SK-N-SH treated with all-trans-retinoic acid at 6 μM for 48 hours (cell line): Measurements from ENCODE around the gene LRIG2.

ENCODE experiments used
- BACH2 ChIP-seq: fragments of 250-450 bp; sonication (Bioruptor Pico); IDR thresholded peaks from 2 replicates; pipeline ENCODE4 v1.9.0; 2021; ENCODE audit warnings: mild to moderate bottlenecking, borderline replicate concordance
- ISL1 ChIP-seq: fragments of 250-450 bp; sonication (Bioruptor Pico); IDR thresholded peaks from 2 replicates; pipeline ENCODE4 v2.1.2; 2022; ENCODE audit warnings: mild to moderate bottlenecking, moderate library complexity
- TCF4 ChIP-seq: fragments of 250-450 bp; sonication (Bioruptor Pico); IDR thresholded peaks from 2 replicates; pipeline ENCODE4 v1.8.0; 2021; ENCODE audit warnings: mild to moderate bottlenecking, moderate library complexity, borderline replicate concordance
- TOX ChIP-seq: fragments of 250-450 bp; sonication (Bioruptor Pico); IDR thresholded peaks from 2 replicates; pipeline ENCODE4 v1.8.0; 2021; ENCODE audit warnings: mild to moderate bottlenecking, moderate library complexity, borderline replicate concordance
- ZFP30 ChIP-seq: fragments of 450-650 bp; formaldehyde crosslinking; IDR thresholded peaks from 2 replicates; pipeline ENCODE4 v1.5.0; 2022; ENCODE audit warnings: mild to moderate bottlenecking, moderate library complexity
- TF ChIP-seq, protein P1 (sequence below): fragments of 250-450 bp; sonication (Bioruptor Pico); IDR thresholded peaks from 2 replicates; pipeline ENCODE4 v1.5.1; 2021; ENCODE audit warnings: mild to moderate bottlenecking, moderate library complexity
- TF ChIP-seq, protein P2 (sequence below): fragments of 250-450 bp; sonication (Bioruptor Pico); IDR thresholded peaks from 2 replicates; pipeline ENCODE4 v1.5.0; 2020; ENCODE audit warnings: mild to moderate bottlenecking, moderate library complexity

DNA sequence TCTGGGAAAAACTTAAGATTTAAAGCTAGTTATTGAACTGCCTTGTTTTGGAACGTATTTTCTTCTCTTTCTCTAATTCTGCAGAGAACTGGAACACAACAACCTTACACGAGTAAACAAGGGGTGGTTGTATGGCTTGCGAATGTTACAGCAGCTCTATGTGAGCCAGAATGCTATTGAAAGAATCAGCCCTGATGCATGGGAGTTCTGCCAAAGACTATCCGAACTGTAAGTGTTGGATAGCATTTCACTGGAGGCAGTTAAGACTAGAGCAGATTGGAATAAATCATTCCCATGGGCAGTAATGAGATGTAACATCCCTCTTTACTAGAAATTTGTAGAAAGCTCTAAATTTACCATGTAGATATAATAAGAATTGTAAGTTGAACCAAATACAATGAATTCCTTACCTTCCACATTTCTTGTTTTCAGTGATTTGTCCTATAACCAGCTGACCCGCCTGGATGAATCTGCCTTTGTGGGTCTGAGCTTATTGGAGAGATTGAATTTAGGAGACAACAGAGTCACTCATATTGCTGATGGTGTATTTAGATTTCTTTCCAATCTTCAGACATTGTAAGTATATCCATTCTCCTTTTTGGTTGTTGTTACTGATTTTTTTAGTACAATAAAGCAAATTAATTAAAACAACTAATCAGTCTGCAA lies 22.9 kb downstream of the LRIG2 start:
- TF ChIP-seq ISL1 (CRISPR knock-in tag) (no peak), ZFP30 (no peak), TCF4 (CRISPR knock-in tag) (no peak), BACH2 (no peak), TOX (CRISPR knock-in tag) (no peak)
- TF ChIP-seq, protein P1, sequence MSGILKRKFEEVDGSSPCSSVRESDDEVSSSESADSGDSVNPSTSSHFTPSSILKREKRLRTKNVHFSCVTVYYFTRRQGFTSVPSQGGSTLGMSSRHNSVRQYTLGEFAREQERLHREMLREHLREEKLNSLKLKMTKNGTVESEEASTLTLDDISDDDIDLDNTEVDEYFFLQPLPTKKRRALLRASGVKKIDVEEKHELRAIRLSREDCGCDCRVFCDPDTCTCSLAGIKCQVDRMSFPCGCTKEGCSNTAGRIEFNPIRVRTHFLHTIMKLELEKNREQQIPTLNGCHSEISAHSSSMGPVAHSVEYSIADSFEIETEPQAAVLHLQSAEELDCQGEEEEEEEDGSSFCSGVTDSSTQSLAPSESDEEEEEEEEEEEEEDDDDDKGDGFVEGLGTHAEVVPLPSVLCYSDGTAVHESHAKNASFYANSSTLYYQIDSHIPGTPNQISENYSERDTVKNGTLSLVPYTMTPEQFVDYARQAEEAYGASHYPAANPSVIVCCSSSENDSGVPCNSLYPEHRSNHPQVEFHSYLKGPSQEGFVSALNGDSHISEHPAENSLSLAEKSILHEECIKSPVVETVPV: no peak
- TF ChIP-seq, protein P2, sequence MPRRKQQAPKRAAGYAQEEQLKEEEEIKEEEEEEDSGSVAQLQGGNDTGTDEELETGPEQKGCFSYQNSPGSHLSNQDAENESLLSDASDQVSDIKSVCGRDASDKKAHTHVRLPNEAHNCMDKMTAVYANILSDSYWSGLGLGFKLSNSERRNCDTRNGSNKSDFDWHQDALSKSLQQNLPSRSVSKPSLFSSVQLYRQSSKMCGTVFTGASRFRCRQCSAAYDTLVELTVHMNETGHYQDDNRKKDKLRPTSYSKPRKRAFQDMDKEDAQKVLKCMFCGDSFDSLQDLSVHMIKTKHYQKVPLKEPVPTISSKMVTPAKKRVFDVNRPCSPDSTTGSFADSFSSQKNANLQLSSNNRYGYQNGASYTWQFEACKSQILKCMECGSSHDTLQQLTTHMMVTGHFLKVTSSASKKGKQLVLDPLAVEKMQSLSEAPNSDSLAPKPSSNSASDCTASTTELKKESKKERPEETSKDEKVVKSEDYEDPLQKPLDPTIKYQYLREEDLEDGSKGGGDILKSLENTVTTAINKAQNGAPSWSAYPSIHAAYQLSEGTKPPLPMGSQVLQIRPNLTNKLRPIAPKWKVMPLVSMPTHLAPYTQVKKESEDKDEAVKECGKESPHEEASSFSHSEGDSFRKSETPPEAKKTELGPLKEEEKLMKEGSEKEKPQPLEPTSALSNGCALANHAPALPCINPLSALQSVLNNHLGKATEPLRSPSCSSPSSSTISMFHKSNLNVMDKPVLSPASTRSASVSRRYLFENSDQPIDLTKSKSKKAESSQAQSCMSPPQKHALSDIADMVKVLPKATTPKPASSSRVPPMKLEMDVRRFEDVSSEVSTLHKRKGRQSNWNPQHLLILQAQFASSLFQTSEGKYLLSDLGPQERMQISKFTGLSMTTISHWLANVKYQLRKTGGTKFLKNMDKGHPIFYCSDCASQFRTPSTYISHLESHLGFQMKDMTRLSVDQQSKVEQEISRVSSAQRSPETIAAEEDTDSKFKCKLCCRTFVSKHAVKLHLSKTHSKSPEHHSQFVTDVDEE (CRISPR knock-in tag): no peak
